ENCODE results near the gene WNT2B. TPM values are rescaled to one million over a fixed set of nuclear protein-coding genes. Genes with fewer than 3 reads are reported as not detected.

Gene WNT2B
- total and polyA plus RNA-seq, 2 of the 8 experiments (the other 6 are each of a cell fraction or from before 2014, with no cell fraction given) = 0.33 to 2.0 TPM

- no peak for TF ChIP-seq ZNF274 (IDR thresholded peaks at IDR 0.05; ENCODE audit: borderline replicate concordance, extremely low read depth, low read length)
- TF ChIP-seq JUN (IDR thresholded peaks at IDR 0.05; ENCODE audit: low read depth, low read length) = no peak
- peak; percentile 43; the same call in 1 of the 2 replicates for TF ChIP-seq BACH1 (IDR thresholded peaks at IDR 0.05; ENCODE audit: low read length)
- TF ChIP-seq SP4 (IDR thresholded peaks at IDR 0.05; ENCODE audit: low read length) = no peak
- TF ChIP-seq CTCF (IDR thresholded peaks at IDR 0.05; ENCODE audit: control extremely low read depth in 1 of 3, insufficient read depth in 1 of 3, low read depth in 1 of 3, low read length in 3 of 3) = peak; percentile 71 to 93 (median 89)
- TF ChIP-seq CTBP2 (IDR thresholded peaks at IDR 0.05; ENCODE audit: borderline replicate concordance, insufficient read depth, insufficient read length, low read length) = no peak
- TF ChIP-seq SIRT6 (IDR thresholded peaks at IDR 0.05; ENCODE audit: low read length) = no peak
- TF ChIP-seq MAX (IDR thresholded peaks at IDR 0.05) = peak; percentile 97
- 0 out of 2 replicates have a peak, but pooled peaks have one; percentile 21 for TF ChIP-seq ATF3 (IDR thresholded peaks at IDR 0.05; ENCODE audit: insufficient read depth, low read depth, low read length)
- TF ChIP-seq TEAD4 (IDR thresholded peaks at IDR 0.05; ENCODE audit: low read depth, low read length) = no peak
- peak; percentile 66 to 91; a peak in 2 of 4 replicates for TF ChIP-seq HDAC2 (IDR thresholded peaks at IDR 0.05; ENCODE audit: borderline replicate concordance in 1 of 2, low read depth in 2 of 2, low read length in 2 of 2)
- TF ChIP-seq CHD2 (IDR thresholded peaks at IDR 0.05; ENCODE audit: low read length) = no peak; the same call in 1 of the 2 replicates
- TF ChIP-seq USF2 (IDR thresholded peaks at IDR 0.05; ENCODE audit: low read length) = peak; percentile 25; the same call in 1 of the 2 replicates
These were observed 42.6 kb upstream of the WNT2B start (continued) for GRCh38 chr1:112466078-112466660.
